GM23338 (cell line): ENCODE measurements around the gene PLEKHA7. TPM values are rescaled to one million over a fixed set of nuclear protein-coding genes. Genes with fewer than 3 reads are reported as not detected.

Experiments used
- ATAC-seq: fragments of 200-7000 bp; cut with Tn5 transposase; 3 replicates; pipeline ENCODE4 v1.9.1; 2020
- DNase-seq: peaks from one replicate; pipeline ENCODE4 v3.0.0-alpha.2; 2015; ENCODE audit warnings: low spot score
- H2AFZ ChIP-seq: fragments of 200-600 bp; sonication (generic); 2 replicates; pipeline ENCODE4 v1.8.0; 2016; ENCODE audit warnings: antibody characterized with exemption, mild to moderate bottlenecking, moderate library complexity
- H3F3A ChIP-seq: fragments of 200-600 bp; sonication (generic); replicated peaks from 2 replicates; pipeline ENCODE4 v1.8.0; 2017; ENCODE audit warnings: antibody characterized with exemption, mixed run types, low read depth
- H3K27ac ChIP-seq: fragments of 200-600 bp; sonication (generic); 2 replicates; pipeline ENCODE4 v1.6.1; 2016; ENCODE audit warnings: low read depth
- H3K27me3 ChIP-seq: fragments of 200-600 bp; sonication (generic); 2 replicates; pipeline ENCODE4 v1.8.0; 2016; ENCODE audit warnings: mild to moderate bottlenecking, mixed run types, moderate library complexity; ENCODE audit not compliant: insufficient read depth
- H3K36me3 ChIP-seq: fragments of 200-600 bp; sonication (generic); 2 replicates; pipeline ENCODE4 v1.8.0; 2016; ENCODE audit warnings: mild to moderate bottlenecking; ENCODE audit not compliant: insufficient read depth
- H3K4me1 ChIP-seq: fragments of 200-600 bp; sonication (generic); 2 replicates; pipeline ENCODE4 v1.8.0; 2016; ENCODE audit warnings: mild to moderate bottlenecking, moderate library complexity; ENCODE audit not compliant: insufficient read depth
- H3K4me2 ChIP-seq: fragments of 200-600 bp; sonication (generic); 2 replicates; pipeline ENCODE4 v1.7.1; 2017; ENCODE audit warnings: mixed run types
- H3K4me3 ChIP-seq: fragments of 200-600 bp; sonication (generic); 2 replicates; pipeline ENCODE4 v1.6.1; 2016; ENCODE audit warnings: mixed run types
- H3K79me2 ChIP-seq: fragments of 200-600 bp; sonication (generic); replicated peaks from 2 replicates; pipeline ENCODE4 v1.8.0; 2017; ENCODE audit warnings: mild to moderate bottlenecking; ENCODE audit not compliant: insufficient read depth
- H3K9me2 ChIP-seq: fragments of 200-600 bp; sonication (generic); 2 replicates; pipeline ENCODE4 v1.8.0; 2017; ENCODE audit not compliant: insufficient read depth
- H4K20me1 ChIP-seq: fragments of 200-600 bp; sonication (generic); replicated peaks from 2 replicates; pipeline ENCODE4 v1.8.0; 2017; ENCODE audit warnings: mild to moderate bottlenecking; ENCODE audit not compliant: insufficient read depth
- H3K27ac Mint-ChIP-seq: 2 replicates; pipeline ENCODE4 v1.8.0; 2020; ENCODE audit warnings: inconsistent platforms, mild to moderate bottlenecking, moderate library complexity, mixed read lengths
- H3K27me3 Mint-ChIP-seq: 3 replicates; pipeline ENCODE4 v1.8.0; 2022; ENCODE audit warnings: low read depth, mild to moderate bottlenecking, moderate library complexity, mixed read lengths, inconsistent platforms; ENCODE audit not compliant: insufficient read depth, poor library complexity
- H3K36me3 Mint-ChIP-seq: 3 replicates; pipeline ENCODE4 v1.8.0; 2021; ENCODE audit warnings: low read depth, mild to moderate bottlenecking, inconsistent platforms, moderate library complexity, mixed read lengths
- H3K4me1 Mint-ChIP-seq: 3 replicates; pipeline ENCODE4 v1.8.0; 2020; ENCODE audit warnings: mild to moderate bottlenecking, inconsistent platforms, mixed read lengths
- H3K4me3 Mint-ChIP-seq: 3 replicates; pipeline ENCODE4 v1.8.0; 2021; ENCODE audit warnings: moderate library complexity, mild to moderate bottlenecking, inconsistent platforms, mixed read lengths
- H3K9me3 Mint-ChIP-seq: 3 replicates; pipeline ENCODE4 v1.8.0; 2020; ENCODE audit warnings: moderate library complexity, mild to moderate bottlenecking, inconsistent platforms, mixed read lengths
- CREB1 ChIP-seq: fragments of 250-450 bp; sonication (Bioruptor Pico); IDR thresholded peaks from 2 replicates; pipeline ENCODE4 v1.5.0; 2020; ENCODE audit warnings: low read depth, mild to moderate bottlenecking, moderate library complexity
- CTCF ChIP-seq, 2 experiments: fragments of 200-600 bp in 1 of 2; sonication (generic) in 1 of 2; conservative IDR thresholded peaks; 2 replicates each; pipeline versions ENCODE4 v1.5.1 to v1.6.1; 2016 to 2017; ENCODE audit warnings: antibody characterized with exemption in 2 of 2, low read depth in 2 of 2, mild to moderate bottlenecking in 2 of 2, moderate library complexity in 1 of 2
- ETS1 ChIP-seq: IDR thresholded peaks from 2 replicates; pipeline ENCODE4 v1.6.1; 2016; ENCODE audit warnings: antibody characterized with exemption
- EZH2 ChIP-seq: fragments of 200-600 bp; sonication (generic); IDR thresholded peaks from one replicate; pipeline ENCODE4 v1.8.0; 2017; ENCODE audit warnings: antibody characterized with exemption, mild to moderate bottlenecking, low read depth; ENCODE audit not compliant: unreplicated experiment
- JUNB ChIP-seq: IDR thresholded peaks from one replicate; pipeline ENCODE4 v1.6.1; 2016; ENCODE audit warnings: antibody characterized with exemption; ENCODE audit not compliant: unreplicated experiment
- REST ChIP-seq: IDR thresholded peaks from one replicate; pipeline ENCODE4 v1.6.1; 2018; ENCODE audit warnings: antibody characterized with exemption; ENCODE audit not compliant: unreplicated experiment
- STAT1 ChIP-seq: IDR thresholded peaks from one replicate; pipeline ENCODE4 v1.6.1; 2016; ENCODE audit warnings: antibody characterized with exemption; ENCODE audit not compliant: unreplicated experiment
- ZNF462 ChIP-seq: fragments of 250-450 bp; sonication (Bioruptor Pico); IDR thresholded peaks from 2 replicates; pipeline ENCODE4 v1.5.0; 2020; ENCODE audit warnings: mild to moderate bottlenecking, moderate library complexity
- polyA plus RNA-seq: library from polyadenylated mRNA; unstranded; fragments of >200 nt; fragmentation: Nextera tagmentation; extraction: Ambion mirVana; gene quantifications from 2 replicates; pipeline ENCODE4 v1.2.1, GENCODE V29; 2016
- total RNA-seq: library from RNA; depleted of rRNA; stranded (reverse); fragments of >200 nt; shearing (Covaris generic); gene quantifications from 2 replicates; pipeline ENCODE4 v1.2.3, GENCODE V29; 2014

The PLEKHA7 gene
- total and polyA plus RNA-seq, 2 experiments from 2014 or later, result 9.7 to 15.8 TPM

GRCh38 chr11:16860617-16861016, 153.6 kb downstream of the PLEKHA7 start:
- Histone ChIP-seq H3F3A (no peaks in the 10 kb centered on the region), H3K4me3 (no peak overlapping the region), H3K4me1 (peaks cover 4% of the 10 kb centered on the region; the same call in 1 of the 2 replicates), H3K79me2 (no peaks in the 10 kb centered on the region), H3K9me2 (no peaks in the 10 kb centered on the region), H3K4me2 (no peak overlapping the region), H4K20me1 (no peaks in the 10 kb centered on the region), H3K27ac (no peak overlapping the region), H2AFZ (no peak overlapping the region), H3K36me3 (no peaks in the 10 kb centered on the region), H3K27me3 (no peaks in the 10 kb centered on the region)
- TF ChIP-seq CTCF (conservative IDR thresholded peaks at IDR 0.05; ENCODE audit: low read depth in 2 of 2) (no peak), ZNF462 (CRISPR knock-in tag) (no peak), ETS1 (no peak), STAT1 (no peak), CREB1 (CRISPR knock-in tag) (no peak), EZH2 (no peak), JUNB (no peak), REST (no peak)
- Mint-ChIP-seq H3K36me3 (no peaks in the 10 kb centered on the region), H3K4me1 (peaks cover 12% of the 10 kb centered on the region; the same call in 2 of the 3 replicates), H3K27me3 (no peaks in the 10 kb centered on the region), H3K4me3 (no peak overlapping the region), H3K27ac (no peak overlapping the region), H3K9me3 (no peaks in the 10 kb centered on the region)
- ATAC-seq, result no peak
- no peak for DNase-seq
